RWPE2 (cell line): ENCODE data around the gene CCAR1.

Experiments
- ATAC-seq: fragments of 200-7000 bp; cut with Tn5 transposase; 3 replicates; pipeline ENCODE4 v1.9.1; 2021; ENCODE audit warnings: low read depth
- DNase-seq: peaks from one replicate; pipeline ENCODE4 v3.0.0-alpha.2; 2020; ENCODE audit warnings: low spot score
- H3K27ac ChIP-seq: fragments of 450-650 bp; 2 replicates; pipeline ENCODE4 v1.5.1; 2017; ENCODE audit warnings: mild to moderate bottlenecking; ENCODE audit not compliant: poor library complexity, severe bottlenecking
- H3K27me3 ChIP-seq: fragments of 250-450 bp; sonication (Bioruptor Pico); 2 replicates; pipeline ENCODE4 v1.5.1; 2021; ENCODE audit warnings: mild to moderate bottlenecking, moderate library complexity; ENCODE audit not compliant: insufficient read depth, poor library complexity, severe bottlenecking
- H3K36me3 ChIP-seq: fragments of 250-450 bp; sonication (Bioruptor Pico); 2 replicates; pipeline ENCODE4 v1.5.1; 2020; ENCODE audit warnings: low read depth, mild to moderate bottlenecking, moderate library complexity
- H3K4me1 ChIP-seq: fragments of 250-450 bp; sonication (Bioruptor Pico); 2 replicates; pipeline ENCODE4 v1.5.1; 2021; ENCODE audit warnings: mild to moderate bottlenecking, moderate library complexity; ENCODE audit not compliant: insufficient read depth, poor library complexity, severe bottlenecking
- H3K4me3 ChIP-seq: fragments of 250-450 bp; sonication (Bioruptor Pico); 2 replicates; pipeline ENCODE4 v1.5.1; 2021; ENCODE audit warnings: mild to moderate bottlenecking, moderate library complexity; ENCODE audit not compliant: severe bottlenecking
- H3K9me3 ChIP-seq: fragments of 250-450 bp; sonication (Bioruptor Pico); 2 replicates; pipeline ENCODE4 v1.5.1; 2021; ENCODE audit warnings: mild to moderate bottlenecking, moderate library complexity; ENCODE audit not compliant: severe bottlenecking
- CTCF ChIP-seq: fragments of 450-650 bp; IDR thresholded peaks from one replicate; pipeline ENCODE4 v1.5.1; 2017; ENCODE audit warnings: mild to moderate bottlenecking, moderate library complexity; ENCODE audit not compliant: poor library complexity, severe bottlenecking

The CCAR1 gene

DNA sequence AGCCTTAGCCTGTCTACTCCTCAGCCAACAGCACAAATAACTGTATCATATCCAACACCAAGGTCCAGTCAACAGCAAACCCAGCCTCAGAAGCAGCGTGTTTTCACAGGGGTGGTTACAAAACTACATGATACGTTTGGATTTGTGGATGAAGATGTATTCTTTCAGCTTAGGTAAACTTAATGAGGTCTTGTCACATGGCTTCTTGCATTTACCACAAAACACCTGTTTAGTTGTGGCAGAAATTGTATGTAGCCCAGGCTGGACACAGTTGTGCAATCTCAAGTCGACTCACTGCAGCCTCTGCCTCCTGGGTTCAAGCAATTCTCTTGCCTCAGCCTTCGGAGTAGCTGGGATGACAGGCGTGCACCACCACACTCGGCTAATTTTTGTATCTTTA, 21.4 kb downstream of the CCAR1 start:
- H3K27ac ChIP-seq = no peak overlapping the region
- H3K4me3 ChIP-seq = no peak overlapping the region
- H3K9me3 ChIP-seq = no peaks in the 10 kb centered on the region
- no peak for TF ChIP-seq CTCF
- no peaks in the 10 kb centered on the region for H3K4me1 ChIP-seq
- ATAC-seq (no peak), DNase-seq (no peak)
- H3K36me3 ChIP-seq = peaks cover 98% of the 10 kb centered on the region
- H3K27me3 ChIP-seq = no peaks in the 10 kb centered on the region

DNA sequence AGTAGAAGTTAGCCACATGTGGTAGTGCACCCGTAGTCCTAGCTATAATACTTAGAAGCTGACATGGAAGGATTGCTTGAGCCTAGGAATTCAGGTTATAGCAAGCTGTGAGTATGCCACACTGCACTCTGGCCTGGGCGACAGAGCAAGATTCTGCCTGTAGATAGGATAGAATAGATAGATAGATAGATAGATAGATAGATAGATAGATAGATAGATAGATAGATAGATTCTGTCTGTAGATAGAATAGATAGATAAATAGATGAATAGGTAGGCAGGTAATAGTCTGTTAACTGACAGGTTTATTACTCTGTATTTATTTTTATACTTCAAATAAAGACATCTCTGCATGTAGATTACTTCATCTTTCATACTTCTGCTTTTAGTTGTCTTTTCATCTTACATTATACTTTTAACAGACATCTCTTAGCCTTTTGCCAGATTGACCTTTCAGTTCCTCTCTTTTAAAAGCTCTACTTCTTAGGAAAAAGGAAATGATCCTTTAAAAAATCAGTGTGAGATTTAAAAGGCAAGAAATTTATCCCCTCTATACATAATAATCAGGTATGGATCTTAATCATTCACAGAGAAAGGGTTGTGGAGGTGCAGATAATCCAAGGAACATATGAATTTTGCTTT, 31.8 kb downstream of the CCAR1 start:
- Histone ChIP-seq H3K4me3 (no peak overlapping the region), H3K27me3 (no peaks in the 10 kb centered on the region), H3K4me1 (no peaks in the 10 kb centered on the region), H3K9me3 (no peaks in the 10 kb centered on the region), H3K36me3 (peaks cover 97% of the 10 kb centered on the region), H3K27ac (no peak overlapping the region)
- no peak for TF ChIP-seq CTCF
- no peak for ATAC-seq
- no peak for DNase-seq

- TF ChIP-seq CTCF = no peak
- H3K27me3 ChIP-seq = no peaks in the 10 kb centered on the region
- no peaks in the 10 kb centered on the region for H3K9me3 ChIP-seq
- H3K27ac ChIP-seq = no peak overlapping the region
- H3K4me1 ChIP-seq = no peaks in the 10 kb centered on the region
- DNase-seq (no peak), ATAC-seq (no peak)
- H3K36me3 ChIP-seq = peaks cover 96% of the 10 kb centered on the region
- H3K4me3 ChIP-seq = no peak overlapping the region
Observed at GRCh38 chr10:68756246-68756645, 35.2 kb downstream of the CCAR1 start.

DNA sequence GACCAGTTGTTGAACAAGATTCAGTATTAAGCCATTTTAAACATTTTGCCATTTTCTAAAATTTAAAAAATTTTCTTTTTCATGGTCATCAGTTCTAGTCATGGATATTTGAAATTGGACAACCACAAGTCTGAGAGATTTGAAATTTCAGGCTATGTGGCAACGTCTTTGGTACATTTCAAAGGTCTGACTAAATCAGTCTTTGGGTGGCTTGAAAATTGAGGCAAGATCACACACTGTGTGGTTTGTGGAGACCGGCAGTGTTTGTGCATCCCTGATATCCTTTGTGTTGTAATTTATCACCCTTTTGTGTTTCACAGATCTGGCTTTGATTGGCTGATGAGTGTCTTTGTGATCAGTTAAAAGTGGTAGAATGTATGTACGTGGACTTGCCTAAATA, 35.7 kb downstream of the CCAR1 start:
- no peak overlapping the region for H3K27ac ChIP-seq
- DNase-seq = no peak
- H3K4me3 ChIP-seq = no peak overlapping the region
- no peak for ATAC-seq
- no peak for TF ChIP-seq CTCF
- no peaks in the 10 kb centered on the region for H3K9me3 ChIP-seq
- H3K36me3 ChIP-seq = peaks cover 97% of the 10 kb centered on the region
- H3K27me3 ChIP-seq = no peaks in the 10 kb centered on the region
- no peaks in the 10 kb centered on the region for H3K4me1 ChIP-seq

DNA sequence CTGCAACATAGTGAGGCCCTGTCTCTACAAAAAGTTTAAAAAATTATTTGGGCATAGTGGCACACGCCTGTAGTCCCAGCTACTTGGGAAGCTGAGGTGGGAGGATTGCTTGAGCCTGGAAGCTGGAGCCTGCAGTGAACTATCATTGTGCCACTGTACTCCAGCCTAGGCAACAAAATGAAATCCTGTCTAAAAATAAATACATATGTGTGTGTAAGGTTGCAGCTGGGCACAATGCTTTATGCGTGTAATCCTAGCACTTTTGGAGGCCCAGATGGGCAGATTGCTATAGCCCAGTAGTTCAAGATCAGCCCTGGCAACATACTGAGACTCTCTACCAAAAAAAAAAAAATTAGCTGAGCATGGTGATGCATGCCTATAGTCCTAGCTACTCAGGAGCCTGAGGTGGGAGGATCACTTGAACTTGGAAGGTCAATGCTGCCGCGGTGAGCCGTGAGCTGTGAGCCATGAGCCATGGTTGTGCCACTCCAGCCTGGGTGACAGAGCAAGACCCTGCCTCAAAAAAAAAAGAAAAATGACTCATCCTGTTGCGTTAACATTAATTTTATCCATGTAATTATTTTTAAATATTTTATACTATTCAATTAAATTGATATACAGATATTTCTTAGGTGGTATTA, 38.3 kb downstream of the CCAR1 start:
- Histone ChIP-seq H3K4me1 (no peaks in the 10 kb centered on the region), H3K27ac (no peak overlapping the region), H3K9me3 (no peaks in the 10 kb centered on the region), H3K4me3 (no peak overlapping the region), H3K27me3 (no peaks in the 10 kb centered on the region), H3K36me3 (peaks cover 97% of the 10 kb centered on the region)
- no peak for ATAC-seq
- TF ChIP-seq CTCF = no peak
- no peak for DNase-seq
